Daoy (cell line): Measurements from ENCODE around the gene ADGRF3. TPM values are rescaled to one million over a fixed set of nuclear protein-coding genes. Genes with fewer than 3 reads are reported as not detected.
"Not testable (repeated sequence)": the region's sequence is repeated elsewhere in the genome, so short reads cannot be mapped to it uniquely, and the experiment has no call there.

Experiments
- DNase-seq: peaks from one replicate; pipeline ENCODE4 v3.0.0-alpha.2; 2015; ENCODE audit warnings: low read depth
- total RNA-seq: library from RNA; depleted of rRNA; stranded (reverse); fragments of >200 nt; shearing (Covaris generic); gene quantifications from 2 replicates; pipeline ENCODE4 v1.2.3, GENCODE V29; 2014; rRNA removed

ADGRF3 gene
- total RNA-seq, 1 experiment from 2014 or later = not detected

DNA sequence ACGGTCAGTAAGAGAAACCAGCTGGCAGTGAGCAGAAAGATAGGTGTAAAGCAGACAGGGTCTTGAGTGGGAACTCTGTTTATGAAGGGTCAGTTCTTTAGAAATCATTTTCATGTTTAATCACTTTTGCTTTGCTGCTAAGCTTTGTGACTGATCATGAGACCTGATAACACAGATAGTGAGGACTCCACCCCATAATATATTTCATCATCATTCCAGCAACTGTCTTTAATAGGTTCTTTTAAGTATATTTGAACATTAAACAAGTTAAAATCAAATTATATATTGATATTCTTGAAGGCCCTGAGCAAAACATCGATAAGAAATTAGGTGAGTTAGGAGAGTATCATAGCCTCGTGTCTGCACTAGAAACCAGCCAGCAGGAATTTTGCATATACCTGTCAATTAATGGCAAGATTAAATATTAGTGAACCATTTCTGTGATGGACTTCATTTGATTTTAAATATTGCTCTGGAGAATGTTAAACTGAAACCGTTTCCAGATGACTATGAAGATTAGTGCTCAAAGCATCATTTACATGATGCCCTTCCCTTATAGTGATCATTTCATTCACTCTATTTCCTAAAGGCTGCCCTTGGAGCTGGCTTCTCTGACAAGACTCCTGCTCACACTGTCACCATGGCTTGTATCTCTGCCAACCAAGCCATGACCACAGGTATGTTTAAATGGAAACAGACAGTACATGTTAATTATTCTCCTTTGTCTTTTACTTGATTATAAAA, 69.9 kb downstream of the ADGRF3 start:
- no peak for DNase-seq

DNA sequence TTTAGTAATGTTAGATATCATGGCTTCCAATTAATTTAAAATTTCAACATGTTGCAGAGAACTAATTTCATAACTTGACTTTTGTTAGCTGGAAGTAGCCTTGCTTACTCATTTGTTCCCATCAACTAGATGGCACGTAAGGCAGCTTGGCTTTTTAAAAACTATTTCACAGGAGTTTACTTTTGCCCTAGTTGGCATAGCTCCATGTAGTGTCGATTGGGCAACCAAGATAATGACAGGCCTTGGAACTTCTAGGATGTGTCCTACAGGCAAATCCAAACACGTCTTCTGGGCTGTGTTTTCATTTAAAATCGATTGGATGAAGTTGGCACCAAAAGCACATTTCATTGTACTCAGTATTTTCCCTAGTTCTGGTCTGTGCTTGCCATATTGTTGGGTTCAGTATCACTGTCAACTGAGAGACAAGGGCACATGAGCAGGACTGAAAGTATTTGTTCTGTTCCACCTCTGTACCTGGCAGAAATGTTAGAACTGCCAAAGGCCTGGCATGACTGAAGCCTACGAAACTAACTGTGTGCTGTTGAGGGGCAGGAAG, 72.5 kb downstream of the ADGRF3 start:
- peak; percentile 64 for DNase-seq

DNA sequence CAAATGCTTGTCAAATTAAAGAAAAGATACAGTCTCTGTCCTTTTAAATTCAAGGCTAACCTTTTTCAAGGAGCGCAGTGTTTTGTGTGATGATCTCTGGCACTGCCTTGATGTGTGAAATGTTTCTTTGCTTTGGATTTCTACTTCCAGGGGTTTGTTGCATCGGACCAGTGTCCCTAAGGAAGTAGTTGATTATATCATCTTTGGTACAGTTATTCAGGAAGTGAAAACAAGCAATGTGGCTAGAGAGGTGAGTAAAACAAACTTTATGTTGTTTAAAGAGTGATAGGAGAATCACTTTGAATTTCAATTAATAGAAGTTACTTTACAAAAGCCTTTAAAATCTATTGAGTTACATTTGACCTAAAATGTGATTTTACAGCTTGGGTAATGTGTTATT, 73.1 kb downstream of the ADGRF3 start:
- no peak for DNase-seq

DNA sequence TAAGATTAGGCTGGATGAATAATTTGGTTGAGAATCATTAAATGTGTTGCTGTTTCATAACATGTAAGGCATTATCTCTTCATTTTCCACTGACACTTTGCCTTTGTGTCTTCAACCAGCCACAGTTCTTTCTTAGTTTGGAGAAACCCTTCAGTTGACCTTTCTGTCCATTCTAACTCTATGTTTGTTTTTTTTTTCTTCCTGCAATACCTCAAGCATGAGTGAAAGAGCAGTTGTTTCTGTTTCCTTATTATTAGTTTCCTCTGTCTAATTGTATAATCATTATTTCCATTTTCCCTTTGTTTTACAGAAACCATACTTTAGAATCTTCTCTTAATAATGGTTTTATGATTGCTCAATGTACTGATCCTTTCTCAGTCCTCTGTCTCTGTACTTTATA, 76.2 kb downstream of the ADGRF3 start:
- no peak for DNase-seq

DNA sequence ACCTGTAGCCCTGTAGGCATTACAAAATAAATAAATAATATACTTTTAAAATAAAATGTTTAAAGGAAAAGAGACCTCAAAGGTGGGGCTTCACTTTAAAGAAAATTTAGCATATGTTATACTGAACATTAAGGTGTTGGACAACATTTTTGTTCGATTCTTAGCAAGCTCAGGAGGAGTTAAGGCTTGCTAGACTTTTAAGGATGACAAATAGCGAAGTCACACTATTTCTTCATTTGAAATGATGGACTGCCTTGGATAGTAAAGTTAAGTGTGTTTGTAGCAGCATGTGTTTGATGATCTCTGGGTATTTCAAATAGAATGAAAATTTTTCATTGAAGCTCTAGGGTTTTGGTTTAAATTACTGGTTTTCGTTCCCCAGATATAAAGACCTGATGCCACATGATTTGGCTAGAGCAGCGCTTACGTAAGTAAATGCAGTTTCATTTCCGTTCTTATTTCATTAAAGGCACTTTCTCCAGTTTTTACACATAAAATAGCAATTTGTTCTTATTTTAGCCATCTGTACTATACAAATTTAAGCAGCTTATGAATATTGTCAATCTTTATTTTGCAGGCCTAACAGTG, 76.9 kb downstream of the ADGRF3 start:
- no peak for DNase-seq

DNA sequence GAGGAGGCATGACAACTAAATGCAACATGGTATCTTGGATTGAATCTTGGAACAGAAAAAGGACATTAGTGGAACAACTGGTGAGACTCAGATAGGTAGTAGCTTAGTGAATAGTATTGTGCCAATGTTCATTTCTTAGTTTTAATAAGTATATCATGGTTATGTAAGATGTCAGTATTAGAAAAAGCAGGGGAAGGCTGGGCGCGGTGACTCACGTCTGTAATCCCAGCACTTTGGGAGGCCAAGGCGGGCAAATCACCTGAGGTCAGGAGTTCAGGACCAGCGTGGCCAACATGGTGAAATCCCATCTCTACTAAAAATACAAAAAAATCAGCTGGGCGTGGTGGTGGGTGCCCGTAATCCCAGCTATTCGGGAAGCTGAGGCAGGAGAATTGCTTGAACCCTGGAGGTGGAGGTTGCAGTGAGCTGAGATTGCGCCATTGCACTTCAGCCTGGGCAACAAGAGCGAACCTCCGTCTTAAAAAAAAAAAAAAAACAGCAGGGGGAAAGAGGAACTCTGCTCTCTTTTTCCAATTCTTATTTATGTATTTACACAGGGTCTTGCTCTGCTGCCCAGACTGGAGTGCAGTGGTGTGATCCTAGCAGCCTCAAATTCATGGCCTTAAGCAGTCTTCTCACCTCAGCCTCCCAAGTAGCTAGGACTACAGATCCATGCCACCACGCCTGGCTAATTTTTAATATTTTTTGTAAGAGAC, 77.8 kb downstream of the ADGRF3 start:
- not testable (repeated sequence) for DNase-seq

DNA sequence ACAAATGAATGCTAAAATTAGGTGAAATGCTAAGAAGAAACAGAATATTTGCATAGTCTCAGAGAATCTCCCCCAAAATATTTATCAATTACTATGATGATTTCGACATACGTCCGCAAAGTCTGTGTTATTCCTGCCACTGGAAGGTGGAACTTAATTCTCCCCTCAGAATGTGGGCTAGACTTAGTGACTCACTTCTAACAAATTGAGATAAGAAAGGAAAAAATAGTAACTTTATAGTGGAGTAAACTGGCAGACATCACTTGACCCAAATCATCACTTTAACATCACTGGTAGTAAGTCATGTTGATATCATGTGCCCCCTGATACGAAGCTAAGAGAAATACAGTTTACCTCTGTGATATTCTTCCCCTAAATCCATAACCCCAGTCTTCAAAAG, 78.4 kb downstream of the ADGRF3 start:
- peak; percentile 39 for DNase-seq

DNA sequence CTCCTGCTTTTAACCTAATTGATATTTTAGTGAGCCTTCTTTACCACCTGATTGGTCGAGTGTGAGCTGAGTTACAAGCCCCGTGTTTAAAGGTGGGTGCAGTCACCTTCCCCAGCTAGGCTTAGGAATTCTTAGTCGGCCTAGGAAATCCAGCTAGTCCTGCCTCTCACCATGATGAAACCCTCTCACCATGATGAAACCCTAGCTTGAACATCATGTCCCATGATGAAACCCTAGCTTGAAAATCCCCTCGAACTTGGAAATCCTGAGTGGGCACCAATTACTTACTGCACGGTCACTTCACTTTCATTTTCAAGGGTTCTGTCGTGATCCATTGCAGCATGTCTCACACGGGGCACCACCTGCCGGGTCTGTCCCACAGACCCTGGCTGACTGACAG, 87.8 kb downstream of the ADGRF3 start:
- not testable (repeated sequence) for DNase-seq

Other genes with a start within 250 kb of the ADGRF3 start
- 0.06 and 0.65 TPM in 2 replicates for gene GAREM2, start 173.7 kb downstream of the ADGRF3 start, total RNA-seq
- 89.7 and 101 TPM in 2 replicates for gene HADHA, start 102.2 kb downstream of the ADGRF3 start, total RNA-seq
- 83.9 and 97.4 TPM in 2 replicates for gene HADHB, start 101.8 kb downstream of the ADGRF3 start, total RNA-seq
- gene SELENOI, start 646 bp downstream of the ADGRF3 start, total RNA-seq = 26.1 and 33.2 TPM in 2 replicates
- gene DRC1, start 55.1 kb upstream of the ADGRF3 start, total RNA-seq = not detected in 2 replicates
- gene OTOF, start 131.3 kb upstream of the ADGRF3 start, total RNA-seq = not detected in 2 replicates